ENCODE data around the gene ZFYVE28. TPM values are rescaled to one million over a fixed set of nuclear protein-coding genes. Genes with fewer than 3 reads are reported as not detected.

ZFYVE28 gene
- total RNA-seq, 5 donors from 2014 or later (not counting 1 experiment from before 2014, with no cell fraction given), result 33.4 to 56.2 (median 45.4) TPM

GRCh38 chr4:2269206-2269531 lies 149.3 kb downstream of the ZFYVE28 start:
- ChIA-PET POLR2A (no interaction called here), CTCF (no interaction called here)
- no peak overlapping the region for H3K4me3 ChIP-seq (ENCODE audit: control insufficient read depth in 1 of 2, extremely low read depth in 1 of 2, low read length in 1 of 2)
- DNase-seq, result no peak
- peaks cover 0 to 3% (median 0%) of the 10 kb centered on the region in 3 donors for H3K4me1 Mint-ChIP-seq
- no peaks in the 10 kb centered on the region for H3K27me3 Mint-ChIP-seq
- peaks cover 9% of the 10 kb centered on the region for H3K36me3 Mint-ChIP-seq
- no peaks in the 10 kb centered on the region for H3K9me3 ChIP-seq
- H3K9me3 Mint-ChIP-seq, result no peaks in the 10 kb centered on the region
- no peak overlapping the region for H3K27ac ChIP-seq (ENCODE audit: low read length)
- ATAC-seq (replicated peaks in 1 of 4), result no peak
- H3K4me1 ChIP-seq (ENCODE audit: control insufficient read depth in 1 of 2, extremely low read depth in 1 of 2, insufficient read depth in 2 of 2, low read length in 2 of 2), result peaks cover 0 to 3% of the 10 kb centered on the region in 2 experiments
- no peak overlapping the region for H3K4me3 Mint-ChIP-seq
- WGBS (ENCODE audit: insufficient coverage), result 96% methylated on average over 5 of the region's 6 CpGs
- H3K27ac Mint-ChIP-seq, result no peak overlapping the region
- peaks cover 0 to 9% of the 10 kb centered on the region in 2 donors for H3K36me3 ChIP-seq (ENCODE audit: control insufficient read depth in 2 of 2, extremely low read depth in 1 of 2, insufficient read depth in 1 of 2, low read length in 1 of 2)
- no peaks in the 10 kb centered on the region for H3K27me3 ChIP-seq (replicated peaks in 1 of 2; ENCODE audit: control insufficient read depth in 2 of 2, extremely low read depth in 1 of 2, insufficient read depth in 2 of 2, low read length in 1 of 2)

DNA sequence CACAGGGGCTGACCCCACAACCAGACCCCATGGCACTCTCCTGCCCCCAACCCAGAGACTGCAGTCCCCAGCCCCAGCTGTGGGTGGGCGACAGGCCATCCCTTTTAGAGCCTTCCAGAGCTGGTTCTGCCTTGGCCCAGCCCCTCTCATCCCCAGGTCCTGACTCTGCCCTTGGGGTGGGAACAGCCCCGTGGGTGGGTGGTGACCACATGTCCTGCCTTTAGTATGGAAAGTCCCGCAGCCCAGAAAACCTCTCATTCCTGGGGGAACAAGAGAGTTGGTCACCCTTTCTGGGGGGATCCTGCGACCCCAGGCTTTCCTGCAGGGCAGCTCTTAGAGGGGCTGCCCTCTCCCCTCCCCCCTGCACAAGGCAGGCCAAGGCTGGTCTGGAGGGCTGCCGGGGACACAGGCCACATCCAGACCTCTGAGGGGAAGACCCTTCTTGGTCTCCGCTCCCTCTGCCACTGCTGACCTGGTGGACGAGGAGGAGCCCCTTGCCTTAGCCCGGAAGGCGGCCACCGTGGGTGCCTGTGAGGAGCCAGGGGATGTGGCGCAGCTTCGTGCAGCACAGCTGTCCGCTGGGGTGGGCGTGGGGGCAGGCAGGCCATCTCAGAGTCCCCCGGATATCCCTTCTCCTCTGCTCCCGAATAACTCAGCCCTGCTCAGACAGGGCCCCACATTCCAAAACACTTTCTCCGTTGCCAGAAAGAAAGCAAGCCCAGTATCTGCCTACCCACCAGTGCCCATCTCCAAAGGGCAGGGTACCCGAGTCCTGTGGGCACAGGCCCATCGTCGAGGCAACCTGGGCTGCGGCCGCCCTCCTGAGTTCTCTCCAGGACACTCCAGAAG lies 149.9 kb downstream of the ZFYVE28 start:
- Histone ChIP-seq H3K27me3 (replicated peaks in 1 of 2; ENCODE audit: control insufficient read depth in 2 of 2, extremely low read depth in 1 of 2, insufficient read depth in 2 of 2, low read length in 1 of 2) (no peaks in the 10 kb centered on the region), H3K4me1 (ENCODE audit: control insufficient read depth in 1 of 2, extremely low read depth in 1 of 2, insufficient read depth in 2 of 2, low read length in 2 of 2) (peaks cover 0 to 6% of the 10 kb centered on the region in 2 experiments), H3K27ac (ENCODE audit: low read length) (no peak overlapping the region), H3K9me3 (no peaks in the 10 kb centered on the region), H3K4me3 (ENCODE audit: control insufficient read depth in 1 of 2, extremely low read depth in 1 of 2, low read length in 1 of 2) (no peak overlapping the region), H3K36me3 (ENCODE audit: control insufficient read depth in 2 of 2, extremely low read depth in 1 of 2, insufficient read depth in 1 of 2, low read length in 1 of 2) (peaks cover 0 to 9% of the 10 kb centered on the region in 2 donors)
- no peak for ATAC-seq (replicated peaks in 1 of 4)
- H3K36me3 Mint-ChIP-seq, result peaks cover 7% of the 10 kb centered on the region
- no peak for DNase-seq
- H3K9me3 Mint-ChIP-seq, result no peaks in the 10 kb centered on the region
- ChIA-PET POLR2A (no interaction called here), CTCF (no interaction called here)
- no peaks in the 10 kb centered on the region for H3K27me3 Mint-ChIP-seq
- no peak overlapping the region for H3K27ac Mint-ChIP-seq
- WGBS (ENCODE audit: insufficient coverage), result 83% methylated on average over 16 of the region's 22 CpGs
- H3K4me1 Mint-ChIP-seq, result peaks cover 0 to 4% (median 1%) of the 10 kb centered on the region in 3 donors
- no peak overlapping the region for H3K4me3 Mint-ChIP-seq

DNA sequence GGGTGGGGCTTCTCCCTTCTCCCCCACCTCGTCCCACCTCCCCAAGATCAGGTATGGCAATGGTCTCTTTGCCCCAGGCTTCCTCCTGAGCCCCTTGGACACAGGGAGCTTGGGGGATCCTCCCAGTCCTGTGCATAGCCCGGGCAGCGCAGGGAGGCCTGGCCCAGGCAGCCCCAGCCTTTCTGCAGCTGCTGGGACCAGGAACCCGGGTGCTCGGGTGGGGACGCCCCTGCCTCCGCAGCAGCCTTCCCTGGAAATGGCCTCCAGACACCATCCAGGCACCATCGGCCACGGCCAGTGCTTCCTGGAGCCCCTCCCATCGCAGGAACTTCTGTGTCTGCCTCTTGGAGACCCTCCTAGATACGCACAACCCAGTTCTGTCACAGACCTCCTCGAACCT lies 150.6 kb downstream of the ZFYVE28 start:
- no peak overlapping the region for H3K4me3 ChIP-seq (ENCODE audit: control insufficient read depth in 1 of 2, extremely low read depth in 1 of 2, low read length in 1 of 2)
- ATAC-seq (replicated peaks in 1 of 4) (no peak), DNase-seq (no peak)
- no peaks in the 10 kb centered on the region for H3K9me3 ChIP-seq
- Mint-ChIP-seq H3K4me1 (peaks cover 0 to 8% (median 6%) of the 10 kb centered on the region in 3 donors), H3K27ac (no peak overlapping the region), H3K36me3 (peaks cover 5% of the 10 kb centered on the region), H3K9me3 (no peaks in the 10 kb centered on the region), H3K4me3 (no peak overlapping the region), H3K27me3 (no peaks in the 10 kb centered on the region)
- peaks cover 0 to 9% of the 10 kb centered on the region in 2 donors for H3K36me3 ChIP-seq (ENCODE audit: control insufficient read depth in 2 of 2, extremely low read depth in 1 of 2, insufficient read depth in 1 of 2, low read length in 1 of 2)
- H3K27me3 ChIP-seq (replicated peaks in 1 of 2; ENCODE audit: control insufficient read depth in 2 of 2, extremely low read depth in 1 of 2, insufficient read depth in 2 of 2, low read length in 1 of 2), result no peaks in the 10 kb centered on the region
- CTCF ChIA-PET, result interaction anchor here in 1 of 2 donors (0.6 kb wide), 1 partner anchor 26 kb away, joined by 3 read pairs; no protein-coding TSS in a partner anchor
- POLR2A ChIA-PET, result no interaction called here
- peaks cover 0 to 11% of the 10 kb centered on the region in 2 experiments for H3K4me1 ChIP-seq (ENCODE audit: control insufficient read depth in 1 of 2, extremely low read depth in 1 of 2, insufficient read depth in 2 of 2, low read length in 2 of 2)
- WGBS (ENCODE audit: insufficient coverage), result 91% methylated on average over 7 of the region's 12 CpGs
- H3K27ac ChIP-seq (ENCODE audit: low read length), result no peak overlapping the region

GRCh38 chr4:2267320-2267811 lies 151.1 kb downstream of the ZFYVE28 start:
- Histone ChIP-seq H3K9me3 (no peaks in the 10 kb centered on the region), H3K27ac (ENCODE audit: low read length) (no peak overlapping the region), H3K4me3 (ENCODE audit: control insufficient read depth in 1 of 2, extremely low read depth in 1 of 2, low read length in 1 of 2) (no peak overlapping the region), H3K36me3 (ENCODE audit: control insufficient read depth in 2 of 2, extremely low read depth in 1 of 2, insufficient read depth in 1 of 2, low read length in 1 of 2) (peaks cover 0 to 6% of the 10 kb centered on the region in 2 donors), H3K27me3 (replicated peaks in 1 of 2; ENCODE audit: control insufficient read depth in 2 of 2, extremely low read depth in 1 of 2, insufficient read depth in 2 of 2, low read length in 1 of 2) (no peaks in the 10 kb centered on the region), H3K4me1 (ENCODE audit: control insufficient read depth in 1 of 2, extremely low read depth in 1 of 2, insufficient read depth in 2 of 2, low read length in 2 of 2) (peaks cover 0 to 14% of the 10 kb centered on the region in 2 experiments)
- ChIA-PET POLR2A (no interaction called here), CTCF (interaction anchor here in 1 of 2 donors (0.6 kb wide), 1 partner anchor 27 kb away, joined by 3 read pairs; no protein-coding TSS in a partner anchor)
- H3K36me3 Mint-ChIP-seq, result peaks cover 3% of the 10 kb centered on the region
- ATAC-seq (replicated peaks in 1 of 4) (no peak), DNase-seq (no peak)
- no peak overlapping the region for H3K4me3 Mint-ChIP-seq
- H3K4me1 Mint-ChIP-seq, result peaks cover 0 to 6% (median 5%) of the 10 kb centered on the region in 3 donors
- H3K27me3 Mint-ChIP-seq, result no peaks in the 10 kb centered on the region
- WGBS (ENCODE audit: insufficient coverage), result 91% methylated on average over 11 of the region's 18 CpGs
- no peak overlapping the region for H3K27ac Mint-ChIP-seq
- no peaks in the 10 kb centered on the region for H3K9me3 Mint-ChIP-seq

- Mint-ChIP-seq H3K4me1 (peaks cover 0 to 6% (median 5%) of the 10 kb centered on the region in 3 donors), H3K9me3 (no peaks in the 10 kb centered on the region), H3K27me3 (no peaks in the 10 kb centered on the region), H3K36me3 (peaks cover 2% of the 10 kb centered on the region), H3K4me3 (no peak overlapping the region), H3K27ac (no peak overlapping the region)
- ATAC-seq (replicated peaks in 1 of 4) (no peak), DNase-seq (no peak)
- Histone ChIP-seq H3K9me3 (no peaks in the 10 kb centered on the region), H3K4me3 (ENCODE audit: control insufficient read depth in 1 of 2, extremely low read depth in 1 of 2, low read length in 1 of 2) (no peak overlapping the region), H3K27ac (ENCODE audit: low read length) (no peak overlapping the region), H3K4me1 (ENCODE audit: control insufficient read depth in 1 of 2, extremely low read depth in 1 of 2, insufficient read depth in 2 of 2, low read length in 2 of 2) (peaks cover 0 to 14% of the 10 kb centered on the region in 2 experiments), H3K36me3 (ENCODE audit: control insufficient read depth in 2 of 2, extremely low read depth in 1 of 2, insufficient read depth in 1 of 2, low read length in 1 of 2) (peaks cover 0 to 5% of the 10 kb centered on the region in 2 donors), H3K27me3 (replicated peaks in 1 of 2; ENCODE audit: control insufficient read depth in 2 of 2, extremely low read depth in 1 of 2, insufficient read depth in 2 of 2, low read length in 1 of 2) (no peaks in the 10 kb centered on the region)
- POLR2A ChIA-PET, result no interaction called here
- WGBS (ENCODE audit: insufficient coverage), result 82% methylated on average over 2 of the region's 5 CpGs
- CTCF ChIA-PET, result no interaction called here
These were observed 151.6 kb downstream of the ZFYVE28 start for GRCh38 chr4:2266821-2267220.

DNA sequence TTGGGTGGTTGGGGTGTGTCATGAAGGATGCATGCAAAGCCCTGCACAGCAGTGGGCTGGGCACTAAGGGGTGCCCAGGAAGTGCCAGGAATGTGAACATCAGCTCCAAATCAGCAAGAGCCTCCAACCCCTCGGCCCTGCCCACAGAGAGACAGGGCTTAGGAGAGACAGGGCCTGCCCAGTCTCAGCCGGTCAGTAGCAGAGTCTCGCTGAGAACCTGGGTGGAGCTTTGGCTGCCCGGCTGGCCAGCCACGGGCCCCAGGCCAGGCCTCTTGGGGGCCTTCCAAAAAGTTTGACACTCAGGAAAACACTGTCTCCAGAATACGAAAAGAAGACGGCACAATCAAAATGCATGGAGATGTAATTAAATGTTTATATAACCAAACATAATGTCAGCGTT lies 152.3 kb downstream of the ZFYVE28 start:
- Histone ChIP-seq H3K4me1 (ENCODE audit: control insufficient read depth in 1 of 2, extremely low read depth in 1 of 2, insufficient read depth in 2 of 2, low read length in 2 of 2) (peaks cover 0 to 14% of the 10 kb centered on the region in 2 experiments), H3K4me3 (ENCODE audit: control insufficient read depth in 1 of 2, extremely low read depth in 1 of 2, low read length in 1 of 2) (no peak overlapping the region), H3K27ac (ENCODE audit: low read length) (no peak overlapping the region), H3K36me3 (ENCODE audit: control insufficient read depth in 2 of 2, extremely low read depth in 1 of 2, insufficient read depth in 1 of 2, low read length in 1 of 2) (peaks cover 0 to under 1% of the 10 kb centered on the region in 2 donors), H3K27me3 (replicated peaks in 1 of 2; ENCODE audit: control insufficient read depth in 2 of 2, extremely low read depth in 1 of 2, insufficient read depth in 2 of 2, low read length in 1 of 2) (no peaks in the 10 kb centered on the region), H3K9me3 (no peaks in the 10 kb centered on the region)
- CTCF ChIA-PET, result no interaction called here
- H3K4me3 Mint-ChIP-seq, result no peak overlapping the region
- ATAC-seq (replicated peaks in 1 of 4) (no peak), DNase-seq (no peak)
- POLR2A ChIA-PET, result no interaction called here
- no peak overlapping the region for H3K27ac Mint-ChIP-seq
- H3K27me3 Mint-ChIP-seq, result no peaks in the 10 kb centered on the region
- WGBS (ENCODE audit: insufficient coverage), result 92% methylated on average over 3 of the region's 8 CpGs
- H3K4me1 Mint-ChIP-seq, result peaks cover 0 to 6% (median 5%) of the 10 kb centered on the region in 3 donors
- H3K36me3 Mint-ChIP-seq, result peaks cover 2% of the 10 kb centered on the region
- no peaks in the 10 kb centered on the region for H3K9me3 Mint-ChIP-seq
